ENCODE data around the gene SPARC. TPM values are rescaled to one million over a fixed set of nuclear protein-coding genes. Genes with fewer than 3 reads are reported as not detected.

SPARC gene
- total RNA-seq, 1 experiment from 2014 or later, result 418 TPM

DNA sequence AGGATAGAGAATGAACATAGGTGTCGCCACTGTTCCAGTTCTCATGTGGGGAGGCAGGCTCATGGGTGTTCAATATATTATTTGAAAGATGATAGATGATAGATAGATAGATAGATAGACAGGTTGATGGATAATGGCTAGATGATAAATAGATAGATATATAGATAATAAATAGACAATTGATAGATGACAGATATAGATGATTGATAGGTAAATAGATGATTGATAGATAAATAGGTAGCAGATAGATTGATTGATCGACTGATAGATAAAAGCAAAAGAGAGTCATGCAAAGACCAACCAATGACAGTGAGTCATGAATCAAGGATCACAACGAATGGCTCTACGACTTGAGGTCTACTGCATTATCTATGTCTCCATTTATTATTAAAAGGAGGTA, 30.4 kb downstream of the SPARC start:
- ChIA-PET CTCF (interaction anchor here (0.7 to 3.0 kb wide), 5 partner anchors 34 to 133 kb away, joined by 3 to 167 read pairs (median 3); no protein-coding TSS in a partner anchor), POLR2A (interaction anchor here (0.7 kb wide), 1 partner anchor 97 kb away, joined by 3 read pairs; no protein-coding TSS in a partner anchor)
- peaks cover 12% of the 10 kb centered on the region for H3K4me1 Mint-ChIP-seq

More for the DNA sequence above, 30.4 kb downstream of the SPARC start:
- no peaks in the 10 kb centered on the region for H3K36me3 Mint-ChIP-seq
- TF ChIP-seq TEAD1 (CRISPR knock-in tag; IDR thresholded peaks at IDR 0.05) (no peak), NFATC4 (CRISPR knock-in tag; IDR thresholded peaks at IDR 0.05) (no peak), OVOL2 (CRISPR knock-in tag; IDR thresholded peaks at IDR 0.05; ENCODE audit: borderline replicate concordance) (no peak), SOX15 (CRISPR knock-in tag; IDR thresholded peaks at IDR 0.05) (no peak), PREB (CRISPR knock-in tag; IDR thresholded peaks at IDR 0.05; ENCODE audit: borderline replicate concordance) (no peak), CTCF (IDR thresholded peaks at IDR 0.05) (no peak), ZNF416 (CRISPR knock-in tag; IDR thresholded peaks at IDR 0.05) (no peak), ZNF263 (CRISPR knock-in tag; IDR thresholded peaks at IDR 0.05; ENCODE audit: low read depth) (no peak), CDX4 (CRISPR knock-in tag; IDR thresholded peaks at IDR 0.05; ENCODE audit: borderline replicate concordance) (no peak), ATF1 (CRISPR knock-in tag; IDR thresholded peaks at IDR 0.05) (no peak), ZNF671 (CRISPR knock-in tag; IDR thresholded peaks at IDR 0.05) (no peak), NR2C2 (CRISPR knock-in tag; IDR thresholded peaks at IDR 0.05) (no peak), NFE2L1 (CRISPR knock-in tag; IDR thresholded peaks at IDR 0.05) (no peak), ERG (CRISPR knock-in tag; IDR thresholded peaks at IDR 0.05) (no peak), ZNF423 (CRISPR knock-in tag; IDR thresholded peaks at IDR 0.05) (no peak)
- TF ChIP-seq, protein P1, sequence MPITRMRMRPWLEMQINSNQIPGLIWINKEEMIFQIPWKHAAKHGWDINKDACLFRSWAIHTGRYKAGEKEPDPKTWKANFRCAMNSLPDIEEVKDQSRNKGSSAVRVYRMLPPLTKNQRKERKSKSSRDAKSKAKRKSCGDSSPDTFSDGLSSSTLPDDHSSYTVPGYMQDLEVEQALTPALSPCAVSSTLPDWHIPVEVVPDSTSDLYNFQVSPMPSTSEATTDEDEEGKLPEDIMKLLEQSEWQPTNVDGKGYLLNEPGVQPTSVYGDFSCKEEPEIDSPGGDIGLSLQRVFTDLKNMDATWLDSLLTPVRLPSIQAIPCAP (CRISPR knock-in tag; IDR thresholded peaks at IDR 0.05), result no peak
- TF ChIP-seq, protein P2, sequence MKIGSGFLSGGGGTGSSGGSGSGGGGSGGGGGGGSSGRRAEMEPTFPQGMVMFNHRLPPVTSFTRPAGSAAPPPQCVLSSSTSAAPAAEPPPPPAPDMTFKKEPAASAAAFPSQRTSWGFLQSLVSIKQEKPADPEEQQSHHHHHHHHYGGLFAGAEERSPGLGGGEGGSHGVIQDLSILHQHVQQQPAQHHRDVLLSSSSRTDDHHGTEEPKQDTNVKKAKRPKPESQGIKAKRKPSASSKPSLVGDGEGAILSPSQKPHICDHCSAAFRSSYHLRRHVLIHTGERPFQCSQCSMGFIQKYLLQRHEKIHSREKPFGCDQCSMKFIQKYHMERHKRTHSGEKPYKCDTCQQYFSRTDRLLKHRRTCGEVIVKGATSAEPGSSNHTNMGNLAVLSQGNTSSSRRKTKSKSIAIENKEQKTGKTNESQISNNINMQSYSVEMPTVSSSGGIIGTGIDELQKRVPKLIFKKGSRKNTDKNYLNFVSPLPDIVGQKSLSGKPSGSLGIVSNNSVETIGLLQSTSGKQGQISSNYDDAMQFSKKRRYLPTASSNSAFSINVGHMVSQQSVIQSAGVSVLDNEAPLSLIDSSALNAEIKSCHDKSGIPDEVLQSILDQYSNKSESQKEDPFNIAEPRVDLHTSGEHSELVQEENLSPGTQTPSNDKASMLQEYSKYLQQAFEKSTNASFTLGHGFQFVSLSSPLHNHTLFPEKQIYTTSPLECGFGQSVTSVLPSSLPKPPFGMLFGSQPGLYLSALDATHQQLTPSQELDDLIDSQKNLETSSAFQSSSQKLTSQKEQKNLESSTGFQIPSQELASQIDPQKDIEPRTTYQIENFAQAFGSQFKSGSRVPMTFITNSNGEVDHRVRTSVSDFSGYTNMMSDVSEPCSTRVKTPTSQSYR (CRISPR knock-in tag; IDR thresholded peaks at IDR 0.05), result no peak
- H3K27ac Mint-ChIP-seq, result no peak overlapping the region
- H3K9me3 Mint-ChIP-seq, result no peaks in the 10 kb centered on the region
- ATAC-seq (no peak), DNase-seq (ENCODE audit: low spot score) (no peak)
- H3K4me3 Mint-ChIP-seq, result no peak overlapping the region
- H3K27me3 Mint-ChIP-seq (ENCODE audit: low read depth), result no peaks in the 10 kb centered on the region
